Measurements from ENCODE around the gene PPIAL4G.
"Not testable (repeated sequence)": the region's sequence is repeated elsewhere in the genome, so short reads cannot be mapped to it uniquely, and the experiment has no call there.

- not testable (repeated sequence) for TF ChIP-seq ZNF274 (IDR thresholded peaks at IDR 0.05; ENCODE audit: low read depth, low read length); YY1 (IDR thresholded peaks at IDR 0.05; ENCODE audit: insufficient read depth, insufficient read length); SUZ12 (IDR thresholded peaks at IDR 0.05; ENCODE audit: extremely low read depth, insufficient read depth, insufficient read length)
Measured at GRCh38 chr1:148528591-148528990, 45.5 kb upstream of the PPIAL4G start.

Measured in NT2/D1 (cell line).